ENCODE data around the gene LDHAL6A. TPM values are rescaled to one million over a fixed set of nuclear protein-coding genes. Genes with fewer than 3 reads are reported as not detected.

Gene LDHAL6A
- total RNA-seq, 1 donor from 2014 or later, result not detected

- H3K9me3 ChIP-seq (ENCODE audit: control insufficient read depth in 3 of 3, low read length in 3 of 3), result no peaks in the 10 kb centered on the region
- no peaks in the 10 kb centered on the region for H3K27me3 ChIP-seq (ENCODE audit: control insufficient read depth in 3 of 3, insufficient read depth in 3 of 3, low read length in 3 of 3)
- H3K27ac ChIP-seq (ENCODE audit: low read depth, low read length), result no peak overlapping the region
- no peak overlapping the region for H3K4me3 ChIP-seq (ENCODE audit: low read length in 3 of 3)
- no peak overlapping the region for H3K9ac ChIP-seq (ENCODE audit: low read depth in 1 of 3, low read length in 3 of 3)
- no peaks in the 10 kb centered on the region for H3K4me1 ChIP-seq (ENCODE audit: control insufficient read depth in 3 of 3, insufficient read depth in 3 of 3, low read length in 3 of 3)
- H3K36me3 ChIP-seq (ENCODE audit: control insufficient read depth in 3 of 3, insufficient read depth in 3 of 3, low read length in 3 of 3), result peaks cover 17 to 57% (median 47%) of the 10 kb centered on the region in 3 donors
These were observed 46.7 kb downstream of the LDHAL6A start for GRCh38 chr11:18502352-18502751.

DNA sequence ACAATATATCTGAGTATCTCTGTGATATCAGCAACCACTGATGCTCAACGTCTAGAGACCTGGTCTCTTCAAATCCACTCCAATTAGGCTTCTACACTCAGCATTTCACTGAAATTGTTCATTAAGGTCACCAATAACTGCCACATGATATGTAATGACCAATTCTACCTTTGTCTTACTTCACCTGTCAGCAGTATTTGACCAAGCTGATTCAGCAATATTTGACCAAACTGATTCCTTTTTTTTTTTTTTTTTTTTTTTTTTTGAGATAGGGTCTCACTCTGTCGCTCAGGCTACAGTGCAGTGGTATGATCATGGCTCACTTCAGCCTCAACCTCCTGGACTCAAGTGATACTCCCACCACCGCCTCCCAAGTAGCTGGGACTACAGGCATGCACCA lies 65.5 kb downstream of the LDHAL6A start:
- Histone ChIP-seq H3K9ac (ENCODE audit: low read depth in 1 of 3, low read length in 3 of 3) (no peak overlapping the region), H3K36me3 (ENCODE audit: control insufficient read depth in 3 of 3, insufficient read depth in 3 of 3, low read length in 3 of 3) (peaks cover 0 to 13% (median 11%) of the 10 kb centered on the region in 3 donors), H3K9me3 (ENCODE audit: control insufficient read depth in 3 of 3, low read length in 3 of 3) (no peaks in the 10 kb centered on the region), H3K4me1 (ENCODE audit: control insufficient read depth in 3 of 3, insufficient read depth in 3 of 3, low read length in 3 of 3) (peaks cover 0 to 7% (median 6%) of the 10 kb centered on the region in 3 donors), H3K27ac (ENCODE audit: low read depth, low read length) (no peak overlapping the region), H3K4me3 (ENCODE audit: low read length in 3 of 3) (no peak overlapping the region), H3K27me3 (ENCODE audit: control insufficient read depth in 3 of 3, insufficient read depth in 3 of 3, low read length in 3 of 3) (no peaks in the 10 kb centered on the region)

DNA sequence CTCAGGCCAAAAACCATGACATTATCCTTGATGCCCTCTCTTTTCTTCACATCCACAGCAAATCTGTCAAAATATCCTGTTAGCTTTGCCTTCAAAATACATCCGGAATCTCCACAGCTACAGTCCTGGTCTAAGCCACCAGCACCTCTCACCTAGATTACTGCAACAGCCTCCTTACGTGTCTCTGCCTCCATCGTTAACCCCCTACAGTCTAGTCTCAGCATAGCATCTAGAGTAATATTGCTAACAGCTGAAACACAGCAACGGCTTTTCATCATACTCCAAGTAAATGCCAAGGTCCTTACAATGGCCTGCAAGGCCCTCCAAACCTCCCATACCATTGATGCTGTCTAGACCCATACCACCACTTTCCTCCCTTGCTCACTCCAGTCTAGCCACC lies 66.7 kb downstream of the LDHAL6A start:
- Histone ChIP-seq H3K4me3 (ENCODE audit: low read length in 3 of 3) (no peak overlapping the region), H3K4me1 (ENCODE audit: control insufficient read depth in 3 of 3, insufficient read depth in 3 of 3, low read length in 3 of 3) (peaks cover 0 to 9% (median 6%) of the 10 kb centered on the region in 3 donors), H3K9ac (ENCODE audit: low read depth in 1 of 3, low read length in 3 of 3) (no peak overlapping the region), H3K27ac (ENCODE audit: low read depth, low read length) (no peak overlapping the region), H3K27me3 (ENCODE audit: control insufficient read depth in 3 of 3, insufficient read depth in 3 of 3, low read length in 3 of 3) (no peaks in the 10 kb centered on the region), H3K36me3 (ENCODE audit: control insufficient read depth in 3 of 3, insufficient read depth in 3 of 3, low read length in 3 of 3) (peaks cover 0 to 13% (median 9%) of the 10 kb centered on the region in 3 donors), H3K9me3 (ENCODE audit: control insufficient read depth in 3 of 3, low read length in 3 of 3) (no peaks in the 10 kb centered on the region)

DNA sequence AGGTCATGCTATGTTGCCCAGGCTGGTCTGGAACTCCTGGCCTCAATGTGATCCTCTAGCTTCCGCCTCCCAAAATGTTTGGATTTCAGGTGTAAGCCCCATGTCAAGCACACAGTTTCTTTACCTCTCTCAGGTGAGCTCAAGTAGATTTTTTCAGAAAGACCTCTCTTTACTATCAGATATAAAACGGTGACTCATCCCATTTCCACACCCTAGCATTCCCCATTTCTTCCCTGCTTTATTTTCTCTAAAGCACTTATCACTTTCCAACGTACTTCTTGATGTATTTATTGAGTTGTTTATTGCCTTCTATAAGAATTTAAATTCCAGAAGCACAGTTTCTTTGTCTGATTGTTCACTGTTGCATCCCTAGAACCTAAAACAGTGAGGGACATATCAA lies 67.4 kb downstream of the LDHAL6A start:
- Histone ChIP-seq H3K36me3 (ENCODE audit: control insufficient read depth in 3 of 3, insufficient read depth in 3 of 3, low read length in 3 of 3) (peaks cover 0 to 10% (median 9%) of the 10 kb centered on the region in 3 donors), H3K9me3 (ENCODE audit: control insufficient read depth in 3 of 3, low read length in 3 of 3) (no peaks in the 10 kb centered on the region), H3K4me3 (ENCODE audit: low read length in 3 of 3) (no peak overlapping the region), H3K27me3 (ENCODE audit: control insufficient read depth in 3 of 3, insufficient read depth in 3 of 3, low read length in 3 of 3) (no peaks in the 10 kb centered on the region), H3K27ac (ENCODE audit: low read depth, low read length) (no peak overlapping the region), H3K9ac (ENCODE audit: low read depth in 1 of 3, low read length in 3 of 3) (no peak overlapping the region), H3K4me1 (ENCODE audit: control insufficient read depth in 3 of 3, insufficient read depth in 3 of 3, low read length in 3 of 3) (peaks cover 4 to 12% (median 10%) of the 10 kb centered on the region in 3 donors)

DNA sequence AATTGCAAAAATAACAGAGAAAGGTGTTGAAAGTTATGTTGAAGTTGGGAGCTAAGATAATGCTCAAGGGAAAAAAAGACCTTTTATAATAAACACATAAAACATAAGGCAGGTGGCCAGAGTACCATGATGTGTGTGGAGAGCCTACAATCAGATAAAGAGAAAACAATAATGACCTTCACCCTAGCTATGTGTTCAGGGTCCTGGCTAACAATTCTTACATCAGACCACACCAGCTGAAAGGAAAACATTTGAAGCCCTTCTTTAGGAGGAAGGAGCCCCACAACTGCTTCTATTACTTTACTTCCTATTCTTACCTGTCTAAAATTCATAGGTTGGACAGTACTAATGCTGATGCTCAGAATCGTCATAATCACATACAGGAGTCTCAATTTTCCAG lies 68.6 kb downstream of the LDHAL6A start:
- Histone ChIP-seq H3K4me3 (ENCODE audit: low read length in 3 of 3) (no peak overlapping the region), H3K27ac (ENCODE audit: low read depth, low read length) (no peak overlapping the region), H3K4me1 (ENCODE audit: control insufficient read depth in 3 of 3, insufficient read depth in 3 of 3, low read length in 3 of 3) (peaks cover 4 to 12% (median 10%) of the 10 kb centered on the region in 3 donors), H3K27me3 (ENCODE audit: control insufficient read depth in 3 of 3, insufficient read depth in 3 of 3, low read length in 3 of 3) (no peaks in the 10 kb centered on the region), H3K9ac (ENCODE audit: low read depth in 1 of 3, low read length in 3 of 3) (no peak overlapping the region), H3K36me3 (ENCODE audit: control insufficient read depth in 3 of 3, insufficient read depth in 3 of 3, low read length in 3 of 3) (peaks cover 0 to 9% (median 9%) of the 10 kb centered on the region in 3 donors), H3K9me3 (ENCODE audit: control insufficient read depth in 3 of 3, low read length in 3 of 3) (no peaks in the 10 kb centered on the region)

DNA sequence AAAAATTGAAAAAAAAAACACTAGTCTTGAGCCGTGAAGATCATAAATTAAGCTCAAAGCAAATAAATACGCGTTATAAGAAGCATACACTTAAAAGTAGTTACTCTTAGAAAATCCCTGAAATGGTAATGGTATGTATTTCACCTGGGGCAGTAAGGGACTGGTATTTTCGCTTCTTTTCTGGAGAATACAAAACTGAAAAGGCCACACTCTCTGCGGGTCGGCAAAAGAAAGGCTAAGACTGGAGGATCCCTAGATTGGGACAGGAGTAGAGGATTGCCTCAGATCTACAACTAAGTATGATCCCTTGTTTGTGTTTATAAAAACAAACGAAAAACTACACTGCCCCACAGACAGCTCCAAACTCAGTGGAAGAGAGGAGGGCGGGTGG lies 70.5 kb downstream of the LDHAL6A start:
- H3K9me3 ChIP-seq (ENCODE audit: control insufficient read depth in 3 of 3, low read length in 3 of 3), result no peaks in the 10 kb centered on the region

DNA sequence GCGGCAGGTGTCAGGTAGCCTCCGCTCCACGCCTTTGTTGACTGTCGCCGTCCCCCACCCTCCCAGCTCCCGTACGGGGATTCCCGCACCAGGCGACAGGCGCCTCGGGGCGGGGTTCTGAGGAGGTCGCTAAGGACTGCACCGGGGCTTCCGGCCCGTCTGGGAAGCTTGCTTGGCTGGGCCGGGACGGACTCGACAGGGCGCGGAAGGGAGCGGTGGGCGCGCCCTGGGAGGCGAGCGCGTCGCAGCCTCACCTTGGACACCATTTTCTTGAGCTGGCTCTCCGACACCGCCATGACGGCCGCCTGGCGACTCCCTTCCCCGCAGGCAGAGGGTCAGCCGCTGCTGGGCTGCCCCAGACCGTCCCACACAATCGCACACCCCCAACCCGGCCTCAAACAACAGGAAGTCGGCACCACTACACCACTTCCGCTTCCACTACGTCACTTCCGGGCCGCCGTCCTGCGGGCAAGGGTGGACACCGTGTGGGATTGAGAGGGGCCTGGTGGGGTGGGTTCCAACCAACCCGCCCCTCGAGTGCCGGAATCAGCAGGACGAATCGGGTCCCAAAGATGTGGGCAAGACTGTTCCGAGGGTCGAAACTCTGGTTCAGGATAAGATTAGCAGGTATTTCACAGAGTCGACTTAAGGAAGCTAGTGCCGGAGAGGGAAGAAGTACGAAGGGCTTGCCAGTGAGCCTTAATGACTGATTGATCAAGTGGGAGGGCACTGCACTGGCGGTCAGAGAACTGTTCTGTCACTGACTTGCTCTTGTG lies 71.1 kb downstream of the LDHAL6A start, which contains the start of gene TSG101:
TSS of gene TSG101 (minus strand) at position 422 of the 776 bp plus-strand sequence. CDS start at position 296, 126 bp downstream.
- peak within 1 kb of the TSS; percentile 82 to 98 (median 96) for H3K4me3 ChIP-seq (ENCODE audit: low read length in 3 of 3)
- peaks cover 0 to 6% (median 6%) of the 10 kb centered on the region in 3 donors for H3K36me3 ChIP-seq (ENCODE audit: control insufficient read depth in 3 of 3, insufficient read depth in 3 of 3, low read length in 3 of 3)
- H3K9ac ChIP-seq (ENCODE audit: low read depth in 1 of 3, low read length in 3 of 3), result peak within 1 kb of the TSS; percentile 90 to 100 (median 97)
- peaks cover 4 to 12% (median 10%) of the 10 kb centered on the region in 3 donors for H3K4me1 ChIP-seq (ENCODE audit: control insufficient read depth in 3 of 3, insufficient read depth in 3 of 3, low read length in 3 of 3)
- H3K27ac ChIP-seq (ENCODE audit: low read depth, low read length), result peak within 1 kb of the TSS; percentile 91
- H3K27me3 ChIP-seq (ENCODE audit: control insufficient read depth in 3 of 3, insufficient read depth in 3 of 3, low read length in 3 of 3), result no peaks in the 10 kb centered on the region
- no peaks in the 10 kb centered on the region for H3K9me3 ChIP-seq (ENCODE audit: control insufficient read depth in 3 of 3, low read length in 3 of 3)

More for the DNA sequence above, 70.5 kb downstream of the LDHAL6A start:
- peaks cover 4 to 12% (median 10%) of the 10 kb centered on the region in 3 donors for H3K4me1 ChIP-seq (ENCODE audit: control insufficient read depth in 3 of 3, insufficient read depth in 3 of 3, low read length in 3 of 3)
- H3K4me3 ChIP-seq (ENCODE audit: low read length in 3 of 3), result peak overlapping the region; percentile 82 to 98 (median 96)
- peaks cover 0 to 7% (median 6%) of the 10 kb centered on the region in 3 donors for H3K36me3 ChIP-seq (ENCODE audit: control insufficient read depth in 3 of 3, insufficient read depth in 3 of 3, low read length in 3 of 3)
- peak overlapping the region; percentile 90 to 100 (median 97) for H3K9ac ChIP-seq (ENCODE audit: low read depth in 1 of 3, low read length in 3 of 3)
- peak overlapping the region; percentile 91 for H3K27ac ChIP-seq (ENCODE audit: low read depth, low read length)
- no peaks in the 10 kb centered on the region for H3K27me3 ChIP-seq (ENCODE audit: control insufficient read depth in 3 of 3, insufficient read depth in 3 of 3, low read length in 3 of 3)

- Histone ChIP-seq H3K4me1 (ENCODE audit: control insufficient read depth in 3 of 3, insufficient read depth in 3 of 3, low read length in 3 of 3) (peaks cover 4 to 12% (median 6%) of the 10 kb centered on the region in 3 donors), H3K27ac (ENCODE audit: low read depth, low read length) (peak overlapping the region; percentile 91)
These were observed 71.9 kb downstream of the LDHAL6A start for GRCh38 chr11:18527512-18527911.

More at GRCh38 chr11:18527512-18527911, 71.9 kb downstream of the LDHAL6A start:
- Histone ChIP-seq H3K9ac (ENCODE audit: low read depth in 1 of 3, low read length in 3 of 3) (peak overlapping the region; percentile 90 to 100 (median 97)), H3K9me3 (ENCODE audit: control insufficient read depth in 3 of 3, low read length in 3 of 3) (no peaks in the 10 kb centered on the region), H3K36me3 (ENCODE audit: control insufficient read depth in 3 of 3, insufficient read depth in 3 of 3, low read length in 3 of 3) (peaks cover 0 to 6% (median 5%) of the 10 kb centered on the region in 3 donors), H3K4me3 (ENCODE audit: low read length in 3 of 3) (peak overlapping the region; percentile 82 to 98 (median 96)), H3K27me3 (ENCODE audit: control insufficient read depth in 3 of 3, insufficient read depth in 3 of 3, low read length in 3 of 3) (no peaks in the 10 kb centered on the region)
